Activated T-cell treated with anti-CD3 and anti-CD28 coated beads for 4 hours (primary cell): ENCODE results near the gene TNK1.

Experiments
- DNase-seq: peaks from one replicate; pipeline ENCODE4 v3.0.0-alpha.2; 2020

TNK1 gene

DNA sequence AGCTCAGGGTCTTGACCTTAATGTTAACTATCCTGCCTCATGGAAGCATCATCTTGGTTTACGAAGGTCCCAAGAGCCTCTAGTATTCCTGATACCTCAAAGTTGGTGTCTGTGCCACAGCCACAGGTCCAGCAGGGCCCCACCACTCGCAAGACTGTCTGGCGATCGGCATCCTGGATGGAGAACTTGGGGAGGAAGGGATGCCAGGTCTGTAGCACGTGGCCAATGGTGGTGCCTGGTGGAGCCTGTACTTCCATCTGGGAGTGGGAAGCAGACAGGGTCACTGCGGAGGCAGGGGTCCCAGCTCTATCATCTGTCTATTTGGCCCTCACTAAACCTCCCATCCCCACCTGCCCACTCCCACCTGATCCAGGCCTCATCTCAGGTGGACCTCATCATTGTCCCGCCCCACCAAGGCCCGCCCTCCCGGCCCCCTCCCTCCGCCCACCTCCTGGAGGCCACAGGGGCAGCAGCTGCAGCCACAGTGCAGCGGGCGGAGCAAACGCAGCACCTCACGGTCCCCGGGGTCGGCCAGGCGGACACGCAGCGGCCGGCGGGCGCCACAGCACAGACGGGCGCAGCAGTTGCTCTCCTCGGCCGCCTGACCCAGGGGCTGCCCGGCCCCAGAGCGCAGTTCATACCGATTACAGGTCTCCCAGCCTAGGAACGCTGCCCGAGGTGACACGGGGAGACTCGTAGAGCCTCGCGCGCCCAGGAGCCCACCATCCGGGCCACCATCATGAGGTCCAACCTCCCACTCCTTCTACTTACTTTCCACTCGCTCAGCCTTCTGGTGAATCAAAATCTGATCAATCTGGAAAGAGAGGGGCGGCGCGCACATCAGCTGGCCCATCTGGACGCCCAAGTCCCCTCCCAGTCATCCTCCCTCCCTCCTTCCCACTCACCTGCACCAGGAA, 12.1 kb downstream of the TNK1 start:
- DNase-seq: no peak

- DNase-seq: peak; percentile 16
Measured at GRCh38 chr17:7393613-7394451, 12.9 kb downstream of the TNK1 start.

DNA sequence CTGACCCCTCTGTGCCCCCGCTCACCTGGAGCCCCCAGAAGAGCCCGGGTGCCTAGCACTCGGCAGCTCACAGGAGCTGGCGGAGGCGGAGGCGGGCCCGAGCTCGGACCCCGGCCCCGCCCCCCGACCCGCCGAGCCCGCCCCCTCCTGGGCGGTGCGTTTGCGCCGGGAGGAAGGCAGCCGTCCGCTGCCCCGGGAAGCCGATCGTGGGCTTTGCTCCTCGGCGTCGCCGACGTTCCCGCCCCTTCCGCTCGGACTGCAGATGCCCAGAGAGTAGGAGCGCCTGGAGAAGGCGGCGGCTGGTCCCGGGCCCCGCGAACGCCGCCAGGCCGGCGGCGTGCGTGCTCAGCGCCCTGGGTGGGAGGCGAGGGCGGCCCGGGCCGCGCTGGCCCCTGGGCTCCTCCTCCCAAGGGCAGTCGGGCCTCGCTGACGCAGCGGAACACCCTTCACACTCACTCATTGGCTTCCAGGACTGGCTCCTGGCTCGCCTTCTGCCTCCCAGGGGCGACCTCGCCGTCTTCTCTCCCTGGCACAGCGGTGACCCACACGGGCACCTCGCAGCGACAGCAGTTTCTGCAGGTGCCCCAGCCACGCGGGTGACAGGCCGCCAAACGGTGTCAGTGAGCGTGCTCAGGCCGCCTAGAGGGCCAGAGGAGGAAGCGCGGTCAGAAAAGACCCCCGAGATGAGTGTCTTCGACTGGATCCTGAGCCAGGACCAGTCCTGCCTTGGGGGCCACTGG, 13.7 kb downstream of the TNK1 start, which contains the start of gene PLSCR3:
Gene PLSCR3 (minus strand): TSS at position 74 of the 740 bp plus-strand sequence. CDS start 415 bp downstream, outside the sequence.
- peak; percentile 76 for DNase-seq

- no peak for DNase-seq
Measured at GRCh38 chr17:7396147-7396546, 15.3 kb downstream of the TNK1 start.

- DNase-seq: no peak
Measured at GRCh38 chr17:7398612-7399011, 17.7 kb downstream of the TNK1 start.

DNA sequence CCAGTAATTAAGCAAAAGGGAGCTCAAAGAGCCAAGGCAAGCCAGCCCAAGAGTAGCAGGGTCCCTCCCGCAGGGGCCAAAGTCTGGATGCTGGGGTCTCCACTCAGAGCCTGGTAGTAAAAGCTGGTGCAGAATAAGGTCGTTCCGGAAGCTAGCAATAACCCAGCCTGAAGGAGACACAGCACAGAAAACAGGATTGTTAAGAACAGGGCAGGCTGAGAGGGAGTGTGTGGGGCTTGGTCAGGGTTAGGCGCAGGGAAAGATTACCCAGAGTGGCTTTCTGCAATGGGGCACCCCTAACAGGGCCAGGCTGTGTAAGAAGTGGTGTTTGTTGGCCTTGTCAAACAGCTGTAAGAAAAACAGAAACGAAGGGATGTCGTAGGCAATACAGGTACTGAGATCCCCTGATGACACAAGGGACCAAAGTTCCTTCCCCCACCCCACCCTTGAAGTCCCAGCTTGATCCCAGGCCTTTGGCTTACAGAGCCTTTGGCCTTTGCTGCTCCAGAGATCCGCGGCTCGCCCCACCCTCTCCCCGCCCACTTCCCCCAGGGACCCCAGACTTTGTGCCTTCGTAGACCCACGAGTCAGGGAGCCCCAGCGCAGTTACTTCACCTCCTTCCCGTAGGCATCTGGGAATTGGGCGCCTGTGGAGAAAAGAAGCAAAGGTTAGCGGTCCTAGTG, 22.3 kb downstream of the TNK1 start:
- DNase-seq: peak; percentile 9

- DNase-seq: no peak
Measured at GRCh38 chr17:7403727-7403976, 22.8 kb downstream of the TNK1 start.

DNA sequence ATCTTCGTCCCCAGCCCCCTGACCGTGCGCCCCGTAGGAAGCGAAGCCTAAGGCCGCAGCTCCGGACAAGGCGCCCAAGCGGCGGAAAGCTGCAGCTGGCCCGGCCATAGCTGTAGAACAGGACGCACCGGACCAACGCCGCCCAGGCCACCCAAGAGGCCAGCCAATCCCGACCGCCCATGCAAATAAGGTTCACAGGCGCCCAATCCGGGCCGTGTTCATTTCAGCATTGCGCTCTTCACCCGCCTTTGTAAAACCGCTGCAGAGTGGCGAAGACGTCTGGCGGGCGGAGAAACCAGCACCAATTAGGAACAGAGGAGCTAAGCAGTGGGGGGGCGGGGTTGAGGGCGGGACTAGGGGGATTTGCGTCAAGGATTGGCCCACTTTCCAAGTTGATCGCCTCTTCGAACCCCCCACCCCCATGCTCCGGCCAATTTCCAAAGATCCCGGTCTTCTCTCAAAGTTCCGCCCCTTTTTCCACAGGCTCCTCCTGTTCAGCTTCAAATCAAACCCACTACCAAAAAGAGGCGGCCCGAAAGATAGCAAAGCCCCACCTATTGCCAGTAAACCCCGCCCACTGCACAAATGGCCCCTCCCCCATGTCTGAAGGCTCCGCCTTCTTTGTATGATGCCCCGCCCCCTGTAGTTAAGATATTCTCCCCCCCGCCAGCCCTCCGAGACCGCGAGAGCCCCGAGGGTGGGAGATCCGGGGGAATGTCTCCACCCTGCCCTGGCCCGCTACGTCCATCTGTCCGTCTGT, 23.3 kb downstream of the TNK1 start, which contains the start of gene TMEM256:
Gene TMEM256 (minus strand): TSS at position 121 of the 760 bp plus-strand sequence. CDS start 13 bp downstream, at position 108.
- DNase-seq: peak; percentile 92

DNA sequence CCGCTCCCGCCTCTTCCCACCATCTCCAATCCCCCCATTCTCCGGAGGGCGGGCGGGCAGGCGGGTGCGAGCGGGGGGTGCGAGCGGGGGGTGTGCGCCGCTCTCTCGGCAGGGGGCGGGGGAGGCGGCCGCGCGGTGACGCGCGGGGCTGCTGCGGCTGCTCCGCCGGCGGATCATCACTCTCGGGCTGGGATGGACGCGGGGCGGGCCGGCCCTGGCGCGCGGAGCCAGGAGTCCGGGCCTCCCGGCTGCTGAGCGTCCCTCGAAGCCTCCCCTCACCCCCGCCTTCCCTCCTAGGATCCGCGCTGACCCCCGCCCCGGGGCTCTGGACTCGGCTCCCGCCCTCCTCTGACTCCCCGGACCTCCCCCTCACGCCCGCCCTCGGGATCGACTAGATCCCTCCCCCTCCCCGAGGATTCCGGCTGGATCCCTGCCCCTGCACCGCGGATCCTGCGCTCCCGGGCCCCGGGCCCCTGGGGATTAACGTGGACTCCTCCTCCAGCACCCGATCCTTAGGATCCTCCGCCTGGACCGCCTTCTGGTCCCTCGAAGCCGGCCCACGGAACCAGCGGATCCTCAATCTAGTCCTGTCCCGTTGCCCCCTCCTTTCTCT, 24.0 kb downstream of the TNK1 start:
- no peak for DNase-seq

DNA sequence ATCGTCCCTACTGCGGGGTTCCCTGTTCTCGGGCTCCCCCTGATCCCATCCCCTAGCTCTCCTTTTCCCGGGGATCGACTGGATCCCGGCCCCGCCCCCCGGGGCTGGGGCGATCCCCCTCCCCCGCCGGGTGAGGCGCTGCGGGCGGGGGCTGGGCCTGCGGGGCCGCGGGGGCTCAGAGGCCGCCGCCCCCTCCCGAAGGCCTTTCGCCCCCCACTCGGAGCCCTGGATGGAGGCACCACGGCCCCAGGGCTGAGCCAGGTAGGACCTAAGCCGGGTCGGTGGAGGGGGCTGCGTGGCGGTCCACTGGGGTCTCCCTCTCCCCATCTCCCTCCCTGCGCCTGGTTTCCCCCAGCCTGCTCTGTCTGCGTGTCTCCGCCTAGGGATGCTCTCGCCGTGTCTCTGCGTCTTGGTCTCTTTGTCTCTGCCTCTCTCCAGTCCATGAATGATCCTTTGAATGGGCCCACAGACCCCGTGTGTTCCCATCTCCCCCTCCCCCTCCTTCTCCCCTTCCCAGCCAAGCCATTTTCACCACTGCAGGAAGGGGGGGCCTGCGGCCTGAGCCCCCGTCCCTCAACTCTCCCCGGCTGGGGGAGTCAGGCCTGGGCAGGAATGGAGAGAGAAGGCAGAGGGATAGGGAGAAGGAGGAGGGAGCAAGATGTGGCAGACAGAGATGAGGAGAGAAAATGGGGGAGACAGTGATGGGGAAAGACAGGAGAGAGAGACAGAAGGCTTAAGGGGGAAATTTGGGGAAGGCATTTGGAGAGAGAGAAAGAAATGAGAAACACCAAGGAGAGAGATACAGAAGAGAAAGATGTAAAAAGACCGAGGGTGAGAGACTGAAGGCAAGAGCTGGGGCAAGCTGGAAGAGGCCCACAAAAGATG, 24.7 kb downstream of the TNK1 start:
- no peak for DNase-seq

DNA sequence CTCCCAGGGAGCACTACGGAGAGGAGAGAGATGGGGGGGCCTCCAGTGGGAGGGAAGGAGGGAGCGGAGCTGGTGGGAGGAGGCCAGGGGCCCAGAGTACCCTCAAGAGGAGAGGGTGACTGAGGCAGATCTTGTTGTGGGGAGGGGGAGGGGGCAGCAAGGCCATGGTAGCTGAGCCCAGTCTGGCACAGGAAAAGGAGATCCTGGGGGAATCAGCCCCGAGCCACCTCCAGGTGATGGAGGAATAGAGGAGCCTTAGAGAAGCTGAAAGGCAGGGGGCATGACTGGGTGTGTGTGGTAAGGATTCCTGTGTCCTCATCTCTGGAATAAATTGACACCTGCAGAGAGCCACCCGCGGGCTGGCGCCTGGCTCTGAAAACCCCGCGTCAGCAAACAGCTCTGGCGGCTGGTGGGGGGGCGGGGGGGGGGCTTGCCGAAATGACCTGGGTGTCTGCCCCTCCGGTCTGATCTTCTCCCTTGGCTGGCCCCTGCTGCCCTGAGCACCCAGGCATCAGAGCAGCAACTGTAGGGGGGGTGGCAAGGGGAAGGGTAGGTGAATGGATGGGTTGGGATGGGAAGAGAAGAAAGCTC, 25.4 kb downstream of the TNK1 start:
- DNase-seq: no peak

- no peak for DNase-seq
Measured at GRCh38 chr17:7407082-7407481, 26.2 kb downstream of the TNK1 start.

GRCh38 chr17:7407485-7408251, 26.8 kb downstream of the TNK1 start, which contains the start of gene NLGN2:
Gene NLGN2, plus strand, starts transcription at chr17:7407845. Its CDS starts 411 bp downstream, at chr17:7408256.
- DNase-seq: no peak

- DNase-seq: no peak
Measured at GRCh38 chr17:7408252-7408727, 27.4 kb downstream of the TNK1 start.

GRCh38 chr17:7408863-7409262, 28.0 kb downstream of the TNK1 start:
- no peak for DNase-seq

DNA sequence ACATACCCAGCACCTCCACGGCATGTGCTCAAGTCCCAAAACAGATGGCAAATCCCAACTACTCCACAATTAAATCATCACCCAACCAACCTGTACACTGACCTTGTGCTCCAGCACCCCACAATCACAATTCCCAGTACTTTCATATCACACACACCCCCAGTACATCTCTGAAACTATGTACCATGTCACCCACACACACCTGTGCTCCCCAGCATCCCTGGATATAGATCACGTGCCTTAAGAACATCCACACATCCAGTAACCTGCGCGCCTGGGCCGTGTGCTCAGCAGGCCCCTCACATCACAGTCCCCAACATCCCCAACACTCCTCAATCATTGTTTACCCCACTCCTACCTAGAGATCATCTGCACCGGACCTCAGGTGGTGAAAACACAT, 28.8 kb downstream of the TNK1 start:
- no peak for DNase-seq

DNA sequence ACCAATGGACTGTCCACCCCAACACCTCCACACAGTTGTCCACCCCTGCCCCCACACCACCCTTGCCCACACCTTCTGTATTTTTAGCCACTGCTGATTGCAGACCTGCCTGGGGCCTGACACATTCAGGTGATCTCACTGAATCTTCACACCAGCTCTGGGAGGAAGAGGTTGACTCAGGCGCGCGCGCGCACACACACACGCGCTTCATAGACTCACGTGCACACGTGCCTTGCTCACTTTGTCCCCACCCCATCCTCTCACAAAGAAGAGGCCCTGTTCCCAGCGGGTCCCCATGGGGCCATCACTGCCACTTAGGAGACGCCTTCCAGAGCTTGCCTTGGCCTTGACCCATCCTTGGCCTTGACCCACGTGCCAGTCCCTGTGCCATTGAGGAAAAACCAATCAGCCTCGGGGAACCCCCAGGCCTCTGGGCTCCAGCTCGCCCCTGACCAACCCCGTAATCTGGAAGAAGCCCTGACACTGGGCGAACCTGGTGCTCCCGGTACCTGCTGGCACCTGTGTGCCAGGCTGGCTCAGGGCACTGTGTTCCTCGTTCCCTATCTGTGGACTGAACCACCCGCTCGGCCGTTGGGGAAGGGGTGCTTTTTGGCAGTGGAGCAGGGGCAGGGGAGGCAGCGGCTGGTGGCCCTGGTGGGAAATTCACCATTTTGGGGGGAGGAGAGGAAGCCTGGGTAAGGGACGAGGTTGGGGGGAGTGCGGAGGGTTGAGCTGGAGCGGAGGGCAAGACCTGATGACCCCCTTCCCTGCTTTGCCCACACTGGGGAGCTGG, 29.9 kb downstream of the TNK1 start:
- DNase-seq: no peak

- DNase-seq: no peak
Measured at GRCh38 chr17:7411427-7411750, 30.5 kb downstream of the TNK1 start.
